ENCODE data around the gene IL32.

GRCh38 chr16:3051009-3051408 lies 14.4 kb upstream of the IL32 start:
- TF ChIP-seq POLR2AphosphoS5 (IDR thresholded peaks at IDR 0.05) (no peak), CTCF (IDR thresholded peaks at IDR 0.05) (no peak)
